H1 (cell line): ENCODE data around the gene MTM1.

Experiments
- CREB1 ChIP-seq: IDR thresholded peaks from 2 replicates; pipeline ENCODE4 v1.6.1; 2012; ENCODE audit warnings: inconsistent platforms
- EZH2 ChIP-seq: fragments of 200-600 bp; sonication (generic); IDR thresholded peaks from 2 replicates; pipeline ENCODE4 v1.7.1; 2012; ENCODE audit warnings: low read depth, mild to moderate bottlenecking, moderate library complexity, low read length, inconsistent platforms; ENCODE audit not compliant: severe bottlenecking
- RAD21 ChIP-seq, 2 experiments: IDR thresholded peaks in 1 of 2; conservative IDR thresholded peaks in 1 of 2; 2 replicates each; pipeline ENCODE4 v1.6.1; 2011; ENCODE audit warnings: low read depth in 2 of 2, low read length in 2 of 2, improper control_type of control experiment in 1 of 2, inconsistent platforms in 1 of 2, mild to moderate bottlenecking in 1 of 2, moderate library complexity in 1 of 2
- TCF12 ChIP-seq: IDR thresholded peaks from 2 replicates; pipeline ENCODE4 v1.6.1; 2011; ENCODE audit warnings: low read depth, mild to moderate bottlenecking, low read length
- YY1 ChIP-seq: IDR thresholded peaks from 2 replicates; pipeline ENCODE4 v1.6.1; 2011; ENCODE audit warnings: low read depth, mild to moderate bottlenecking, low read length

GRCh38 chrX:150582338-150582948, 14.0 kb downstream of the MTM1 start:
- TF ChIP-seq TCF12 (no peak), YY1 (no peak), RAD21 (IDR thresholded peaks at IDR 0.05 in 1 of 2, conservative IDR thresholded peaks at IDR 0.05 in 1 of 2; ENCODE audit: low read depth in 2 of 2, low read length in 2 of 2) (no peak), CREB1 (no peak), EZH2 (no peak)
